HUES6 (cell line): Measurements from ENCODE around the gene EFCAB11.

Source experiments
- H3K27ac ChIP-seq: 2 replicates; pipeline ENCODE4 v1.7.0; 2013; ENCODE audit warnings: low read depth, mild to moderate bottlenecking, low read length, inconsistent platforms
- H3K27me3 ChIP-seq: 2 replicates; pipeline ENCODE4 v1.6.1; 2013; ENCODE audit warnings: low read length; ENCODE audit not compliant: control insufficient read depth, insufficient read depth
- H3K36me3 ChIP-seq: 2 replicates; pipeline ENCODE4 v1.6.1; 2013; ENCODE audit warnings: low read length; ENCODE audit not compliant: control insufficient read depth, insufficient read depth
- H3K4me1 ChIP-seq: 2 replicates; pipeline ENCODE4 v1.6.1; 2013; ENCODE audit warnings: low read length; ENCODE audit not compliant: control insufficient read depth, insufficient read depth
- H3K4me3 ChIP-seq: 2 replicates; pipeline ENCODE4 v1.5.1; 2013; ENCODE audit warnings: low read depth, low read length
- H3K9ac ChIP-seq: one replicate; pipeline ENCODE4 v1.6.1; 2013; ENCODE audit warnings: mild to moderate bottlenecking, low read length
- H3K9me3 ChIP-seq: 2 replicates; pipeline ENCODE4 v1.6.1; 2013; ENCODE audit warnings: low read depth, low read length; ENCODE audit not compliant: control insufficient read depth, insufficient read depth

EFCAB11 gene

GRCh38 chr14:89811954-89812575 is 142.5 kb downstream of the EFCAB11 start:
- Histone ChIP-seq H3K9ac (no peak overlapping the region), H3K27ac (no peak overlapping the region), H3K4me3 (no peak overlapping the region), H3K27me3 (no peaks in the 10 kb centered on the region), H3K9me3 (no peaks in the 10 kb centered on the region), H3K4me1 (peaks cover 3% of the 10 kb centered on the region; the same call in 1 of the 2 replicates), H3K36me3 (no peaks in the 10 kb centered on the region)

GRCh38 chr14:89810101-89810500 is 144.4 kb downstream of the EFCAB11 start:
- Histone ChIP-seq H3K4me3 (no peak overlapping the region), H3K9ac (no peak overlapping the region), H3K9me3 (no peaks in the 10 kb centered on the region), H3K27me3 (no peaks in the 10 kb centered on the region), H3K36me3 (no peaks in the 10 kb centered on the region), H3K4me1 (peaks cover 3% of the 10 kb centered on the region; the same call in 1 of the 2 replicates), H3K27ac (no peak overlapping the region)

- H3K9me3 ChIP-seq: no peaks in the 10 kb centered on the region
- no peak overlapping the region for H3K9ac ChIP-seq
- H3K4me3 ChIP-seq: no peak overlapping the region
- no peaks in the 10 kb centered on the region for H3K4me1 ChIP-seq
- no peak overlapping the region for H3K27ac ChIP-seq
- no peaks in the 10 kb centered on the region for H3K27me3 ChIP-seq
- H3K36me3 ChIP-seq: no peaks in the 10 kb centered on the region
Measured at GRCh38 chr14:89807892-89808291, 146.6 kb downstream of the EFCAB11 start.

GRCh38 chr14:89807151-89807550 is 147.4 kb downstream of the EFCAB11 start:
- Histone ChIP-seq H3K4me1 (no peaks in the 10 kb centered on the region), H3K9me3 (no peaks in the 10 kb centered on the region), H3K27ac (no peak overlapping the region), H3K27me3 (no peaks in the 10 kb centered on the region), H3K4me3 (no peak overlapping the region), H3K36me3 (no peaks in the 10 kb centered on the region), H3K9ac (no peak overlapping the region)

- Histone ChIP-seq H3K27me3 (no peaks in the 10 kb centered on the region), H3K9ac (no peak overlapping the region), H3K36me3 (no peaks in the 10 kb centered on the region), H3K9me3 (no peaks in the 10 kb centered on the region), H3K27ac (no peak overlapping the region), H3K4me1 (no peaks in the 10 kb centered on the region), H3K4me3 (no peak overlapping the region)
Measured at GRCh38 chr14:89806451-89806850, 148.1 kb downstream of the EFCAB11 start.

GRCh38 chr14:89805501-89805900 is 149.0 kb downstream of the EFCAB11 start:
- Histone ChIP-seq H3K4me3 (no peak overlapping the region), H3K9ac (no peak overlapping the region)

GRCh38 chr14:89803542-89803941 is 151.0 kb downstream of the EFCAB11 start:
- no peaks in the 10 kb centered on the region for H3K4me1 ChIP-seq
- H3K27me3 ChIP-seq: no peaks in the 10 kb centered on the region
- H3K9me3 ChIP-seq: no peaks in the 10 kb centered on the region
- H3K36me3 ChIP-seq: no peaks in the 10 kb centered on the region
- H3K27ac ChIP-seq: no peak overlapping the region
- no peak overlapping the region for H3K4me3 ChIP-seq
- H3K9ac ChIP-seq: no peak overlapping the region

More at GRCh38 chr14:89805501-89805900, 149.0 kb downstream of the EFCAB11 start:
- Histone ChIP-seq H3K27me3 (no peaks in the 10 kb centered on the region), H3K27ac (no peak overlapping the region), H3K36me3 (no peaks in the 10 kb centered on the region), H3K4me1 (no peaks in the 10 kb centered on the region), H3K9me3 (no peaks in the 10 kb centered on the region)

GRCh38 chr14:89801136-89801535 is 153.4 kb downstream of the EFCAB11 start:
- no peaks in the 10 kb centered on the region for H3K27me3 ChIP-seq
- no peaks in the 10 kb centered on the region for H3K4me1 ChIP-seq
- H3K9me3 ChIP-seq: no peaks in the 10 kb centered on the region
- H3K27ac ChIP-seq: no peak overlapping the region
- H3K9ac ChIP-seq: no peak overlapping the region
- H3K4me3 ChIP-seq: no peak overlapping the region
- H3K36me3 ChIP-seq: no peaks in the 10 kb centered on the region

- no peaks in the 10 kb centered on the region for H3K27me3 ChIP-seq
Measured at GRCh38 chr14:89798212-89798773, 156.2 kb downstream of the EFCAB11 start.

GRCh38 chr14:89797148-89797547 is 157.4 kb downstream of the EFCAB11 start:
- Histone ChIP-seq H3K27ac (no peak overlapping the region), H3K27me3 (no peaks in the 10 kb centered on the region), H3K9me3 (no peaks in the 10 kb centered on the region), H3K36me3 (no peaks in the 10 kb centered on the region), H3K4me1 (no peaks in the 10 kb centered on the region), H3K4me3 (no peak overlapping the region), H3K9ac (no peak overlapping the region)

More at GRCh38 chr14:89798212-89798773, 156.2 kb downstream of the EFCAB11 start:
- Histone ChIP-seq H3K4me3 (no peak overlapping the region), H3K36me3 (no peaks in the 10 kb centered on the region), H3K9ac (no peak overlapping the region), H3K9me3 (no peaks in the 10 kb centered on the region), H3K27ac (no peak overlapping the region), H3K4me1 (no peaks in the 10 kb centered on the region)

- no peak overlapping the region for H3K27ac ChIP-seq
- no peak overlapping the region for H3K9ac ChIP-seq
- no peaks in the 10 kb centered on the region for H3K36me3 ChIP-seq
- no peak overlapping the region for H3K4me3 ChIP-seq
- H3K27me3 ChIP-seq: no peaks in the 10 kb centered on the region
- no peaks in the 10 kb centered on the region for H3K9me3 ChIP-seq
- H3K4me1 ChIP-seq: no peaks in the 10 kb centered on the region
Measured at GRCh38 chr14:89794096-89794495, 160.4 kb downstream of the EFCAB11 start.
